Progenitor cell of endocrine pancreas (in vitro differentiated cells): ENCODE data around the gene CAB39. TPM values are rescaled to one million over a fixed set of nuclear protein-coding genes. Genes with fewer than 3 reads are reported as not detected.

Experiments
- DNase-seq: peaks from one replicate; pipeline ENCODE4 v3.0.0; 2021; ENCODE audit warnings: low spot score; ENCODE audit not compliant: unreplicated experiment
- H3K27ac Mint-ChIP-seq: 2 replicates; pipeline ENCODE4 v1.8.0; 2021; ENCODE audit warnings: mild to moderate bottlenecking, moderate library complexity, mixed read lengths
- H3K27me3 Mint-ChIP-seq: 2 replicates; pipeline ENCODE4 v1.8.0; 2021; ENCODE audit warnings: mixed read lengths
- H3K36me3 Mint-ChIP-seq: 2 replicates; pipeline ENCODE4 v1.8.0; 2022; ENCODE audit warnings: mixed read lengths; ENCODE audit not compliant: insufficient read depth
- H3K4me1 Mint-ChIP-seq: 2 replicates; pipeline ENCODE4 v1.8.0; 2021; ENCODE audit warnings: low read depth, mixed read lengths
- H3K4me3 Mint-ChIP-seq: 2 replicates; pipeline ENCODE4 v1.8.0; 2021; ENCODE audit warnings: low read depth, mild to moderate bottlenecking, moderate library complexity, mixed read lengths
- H3K9me3 Mint-ChIP-seq: 2 replicates; pipeline ENCODE4 v1.8.0; 2021; ENCODE audit warnings: low read depth, mixed read lengths
- CTCF ChIP-seq: fragments of 200-600 bp; sonication (generic); IDR thresholded peaks from one replicate; pipeline ENCODE4 v1.5.0; 2021; ENCODE audit warnings: antibody characterized with exemption, mild to moderate bottlenecking; ENCODE audit not compliant: unreplicated experiment
- total RNA-seq: library from RNA; stranded (reverse); gene quantifications from 2 replicates; pipeline ENCODE4 v1.2.1, GENCODE V29; 2021

CAB39 gene
- total RNA-seq, 1 donor from 2014 or later = 44.1 TPM

- Mint-ChIP-seq H3K9me3 (peaks cover 4% of the 10 kb centered on the region), H3K27me3 (no peaks in the 10 kb centered on the region), H3K27ac (no peak overlapping the region), H3K4me1 (peaks cover 2% of the 10 kb centered on the region), H3K4me3 (no peak overlapping the region), H3K36me3 (peaks cover 11% of the 10 kb centered on the region)
- no peak for TF ChIP-seq CTCF
- no peak for DNase-seq
These were observed 35.4 kb downstream of the CAB39 start for GRCh38 chr2:230748087-230748486.

GRCh38 chr2:230749111-230749510 lies 36.5 kb downstream of the CAB39 start:
- no peak for TF ChIP-seq CTCF
- Mint-ChIP-seq H3K4me3 (no peak overlapping the region), H3K27ac (no peak overlapping the region), H3K4me1 (peaks cover 2% of the 10 kb centered on the region), H3K9me3 (peaks cover 4% of the 10 kb centered on the region), H3K27me3 (no peaks in the 10 kb centered on the region), H3K36me3 (peaks cover 11% of the 10 kb centered on the region)
- no peak for DNase-seq

GRCh38 chr2:230751062-230751461 lies 38.4 kb downstream of the CAB39 start:
- TF ChIP-seq CTCF = no peak
- H3K4me1 Mint-ChIP-seq = peaks cover 8% of the 10 kb centered on the region
- DNase-seq = no peak
- no peak overlapping the region for H3K4me3 Mint-ChIP-seq
- peaks cover 11% of the 10 kb centered on the region for H3K36me3 Mint-ChIP-seq
- no peaks in the 10 kb centered on the region for H3K27me3 Mint-ChIP-seq
- peaks cover 7% of the 10 kb centered on the region for H3K9me3 Mint-ChIP-seq
- H3K27ac Mint-ChIP-seq = peak overlapping the region; percentile 43

GRCh38 chr2:230754200-230754599 lies 41.6 kb downstream of the CAB39 start:
- H3K36me3 Mint-ChIP-seq = peaks cover 10% of the 10 kb centered on the region
- no peaks in the 10 kb centered on the region for H3K27me3 Mint-ChIP-seq
- peaks cover 12% of the 10 kb centered on the region for H3K4me1 Mint-ChIP-seq
- no peak overlapping the region for H3K27ac Mint-ChIP-seq
- no peak for DNase-seq
- peaks cover 7% of the 10 kb centered on the region for H3K9me3 Mint-ChIP-seq
- TF ChIP-seq CTCF = no peak
- no peak overlapping the region for H3K4me3 Mint-ChIP-seq

- Mint-ChIP-seq H3K9me3 (peaks cover 3% of the 10 kb centered on the region), H3K27ac (no peak overlapping the region), H3K36me3 (peaks cover 3% of the 10 kb centered on the region), H3K27me3 (no peaks in the 10 kb centered on the region), H3K4me3 (no peak overlapping the region), H3K4me1 (peaks cover 19% of the 10 kb centered on the region)
- no peak for DNase-seq
- no peak for TF ChIP-seq CTCF
These were observed 44.8 kb downstream of the CAB39 start for GRCh38 chr2:230757476-230757875.
